MCF 10A (cell line): Measurements from ENCODE around the gene NDUFS3. TPM values are rescaled to one million over a fixed set of nuclear protein-coding genes. Genes with fewer than 3 reads are reported as not detected.
A peak's percentile ranks its signal among the peaks of the same experiment; 100 is the strongest.
"Not testable (repeated sequence)": the region's sequence is repeated elsewhere in the genome, so short reads cannot be mapped to it uniquely, and the experiment has no call there.

ENCODE experiments used
- BruUV-seq: library from RNA; stranded (reverse); fragments of 400-500 nt; replicated peaks from 2 replicates; lab custom pipeline; 2021; lab: Mats Ljungman, UMichigan
- CTCF ChIA-PET: fragments of 300-600 bp; sonication (Branson Sonifier 250); formaldehyde crosslinking; extraction: SDS; loops from one replicate; lab custom pipeline; 2021; ENCODE audit warnings: antibody characterized with exemption, inconsistent platforms; lab: Yijun Ruan, JAX
- POLR2A ChIA-PET: fragments of 300-600, 350-650 bp; sonication (Branson Sonifier 250); formaldehyde crosslinking; extraction: SDS; loops from one replicate; lab custom pipeline; 2020; ENCODE audit warnings: antibody characterized with exemption, inconsistent platforms; lab: Yijun Ruan, JAX
- DNase-seq: peaks from one replicate; pipeline ENCODE4 v3.0.0-alpha.2; 2018; ENCODE audit not compliant: unreplicated experiment
- H3K27ac Mint-ChIP-seq: one replicate; pipeline ENCODE4 v1.8.0; 2022; ENCODE audit warnings: mild to moderate bottlenecking, low read depth, mixed read lengths; ENCODE audit not compliant: unreplicated experiment
- H3K27me3 Mint-ChIP-seq: one replicate; pipeline ENCODE4 v1.8.0; 2022; ENCODE audit warnings: mixed read lengths; ENCODE audit not compliant: insufficient read depth, unreplicated experiment
- H3K36me3 Mint-ChIP-seq: one replicate; pipeline ENCODE4 v1.8.0; 2022; ENCODE audit warnings: mild to moderate bottlenecking, moderate library complexity, mixed read lengths; ENCODE audit not compliant: insufficient read depth, unreplicated experiment
- H3K4me1 Mint-ChIP-seq: one replicate; pipeline ENCODE4 v1.8.0; 2022; ENCODE audit warnings: mixed read lengths; ENCODE audit not compliant: insufficient read depth, unreplicated experiment
- H3K4me3 Mint-ChIP-seq: one replicate; pipeline ENCODE4 v1.8.0; 2022; ENCODE audit warnings: mild to moderate bottlenecking, moderate library complexity, mixed read lengths; ENCODE audit not compliant: unreplicated experiment
- H3K9me3 Mint-ChIP-seq: one replicate; pipeline ENCODE4 v1.8.0; 2022; ENCODE audit warnings: mixed read lengths; ENCODE audit not compliant: unreplicated experiment
- intact Hi-C: fragments of 100-400 bp; cut with micrococcal nuclease; formaldehyde crosslinking; loops from 2 replicates; pipeline ENCODE4 v1.14.1; 2022
- total RNA-seq: library from RNA; stranded (reverse); gene quantifications from 2 replicates; pipeline ENCODE4 v1.2.3, GENCODE V29; 2022
- TF ChIP-seq, protein P1 (sequence below): fragments of 200-600 bp; IDR thresholded peaks from one replicate; pipeline ENCODE4 v1.8.0; 2022; ENCODE audit warnings: antibody characterized with exemption, mild to moderate bottlenecking; ENCODE audit not compliant: unreplicated experiment

NDUFS3 gene
- total RNA-seq, 1 experiment from 2014 or later: 120 TPM

GRCh38 chr11:47552566-47553405, 26.1 kb upstream of the NDUFS3 start, which contains the start of gene CELF1:
CELF1 (minus strand) TSS chr11:47553132; CDS start chr11:47499523, 53,609 bp downstream.
- ChIA-PET POLR2A (interaction anchor here (0.6 to 5.1 kb wide), 29 partner anchors 9 to 338 kb away, joined by 3 to 61 read pairs (median 5); partner anchors contain the start of genes DDB2, KBTBD4, NDUFS3 and PSMC3), CTCF (interaction anchor here (0.6 to 3.4 kb wide), 22 partner anchors 13 to 331 kb away, joined by 3 to 22 read pairs (median 4); partner anchors contain the start of genes KBTBD4, NDUFS3 and PTPMT1)
- intact Hi-C loops: loop anchor here (5.0 kb wide), 2 partner anchors 55 to 85 kb away; no protein-coding TSS in a partner anchor
- no TSS peak for BruUV-seq
- peak; percentile 92 for DNase-seq
- peak within 1 kb of the TSS; percentile 100 for H3K4me3 Mint-ChIP-seq
- no peaks in the 10 kb centered on the region for H3K9me3 Mint-ChIP-seq
- no peaks in the 10 kb centered on the region for H3K27me3 Mint-ChIP-seq
- H3K36me3 Mint-ChIP-seq: peaks cover 12% of the 10 kb centered on the region
- TF ChIP-seq, protein P1, sequence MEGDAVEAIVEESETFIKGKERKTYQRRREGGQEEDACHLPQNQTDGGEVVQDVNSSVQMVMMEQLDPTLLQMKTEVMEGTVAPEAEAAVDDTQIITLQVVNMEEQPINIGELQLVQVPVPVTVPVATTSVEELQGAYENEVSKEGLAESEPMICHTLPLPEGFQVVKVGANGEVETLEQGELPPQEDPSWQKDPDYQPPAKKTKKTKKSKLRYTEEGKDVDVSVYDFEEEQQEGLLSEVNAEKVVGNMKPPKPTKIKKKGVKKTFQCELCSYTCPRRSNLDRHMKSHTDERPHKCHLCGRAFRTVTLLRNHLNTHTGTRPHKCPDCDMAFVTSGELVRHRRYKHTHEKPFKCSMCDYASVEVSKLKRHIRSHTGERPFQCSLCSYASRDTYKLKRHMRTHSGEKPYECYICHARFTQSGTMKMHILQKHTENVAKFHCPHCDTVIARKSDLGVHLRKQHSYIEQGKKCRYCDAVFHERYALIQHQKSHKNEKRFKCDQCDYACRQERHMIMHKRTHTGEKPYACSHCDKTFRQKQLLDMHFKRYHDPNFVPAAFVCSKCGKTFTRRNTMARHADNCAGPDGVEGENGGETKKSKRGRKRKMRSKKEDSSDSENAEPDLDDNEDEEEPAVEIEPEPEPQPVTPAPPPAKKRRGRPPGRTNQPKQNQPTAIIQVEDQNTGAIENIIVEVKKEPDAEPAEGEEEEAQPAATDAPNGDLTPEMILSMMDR: peak; percentile 92
- peak within 1 kb of the TSS; percentile 96 for H3K27ac Mint-ChIP-seq
- peaks cover 21% of the 10 kb centered on the region for H3K4me1 Mint-ChIP-seq

GRCh38 chr11:47553406-47553743, 25.5 kb upstream of the NDUFS3 start:
- Mint-ChIP-seq H3K4me1 (peaks cover 16% of the 10 kb centered on the region), H3K9me3 (no peaks in the 10 kb centered on the region), H3K36me3 (peaks cover 12% of the 10 kb centered on the region), H3K27ac (peak overlapping the region; percentile 96), H3K4me3 (peak overlapping the region; percentile 100), H3K27me3 (no peaks in the 10 kb centered on the region)
- ChIA-PET POLR2A (interaction anchor here (0.6 to 5.1 kb wide), 15 partner anchors 12 to 214 kb away, joined by 3 to 61 read pairs (median 4); partner anchors contain the start of genes KBTBD4, NDUFS3 and PTPMT1), CTCF (interaction anchor here (0.6 to 3.4 kb wide), 16 partner anchors 12 to 332 kb away, joined by 3 to 22 read pairs (median 4); partner anchors contain the start of genes KBTBD4, NDUFS3 and PTPMT1)
- BruUV-seq: no TSS peak
- TF ChIP-seq, protein P1: no peak
- DNase-seq: no peak
- intact Hi-C loops: loop anchor here (5.0 kb wide), 2 partner anchors 56 to 86 kb away; no protein-coding TSS in a partner anchor

DNA sequence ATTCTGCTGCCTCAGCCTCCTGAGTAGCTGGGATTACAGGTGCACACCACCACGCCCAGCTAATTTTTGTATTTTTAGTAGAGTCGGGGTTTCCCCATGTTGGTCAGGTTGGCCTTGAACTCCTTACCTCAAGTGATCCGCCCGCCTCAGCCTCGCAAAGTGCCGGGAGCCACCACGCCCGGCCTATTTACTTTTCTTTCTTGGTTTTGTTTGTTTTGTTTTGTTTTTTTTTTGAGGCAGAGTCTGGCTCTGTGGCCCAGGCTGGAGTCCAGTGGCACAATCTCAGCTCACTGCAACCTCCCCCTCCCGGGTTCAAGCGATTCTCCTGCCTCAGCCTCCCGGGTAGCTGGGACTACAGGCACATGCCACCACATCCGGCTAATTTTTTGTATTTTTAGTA, 21.9 kb upstream of the NDUFS3 start:
- H3K27me3 Mint-ChIP-seq, H3K4me3 Mint-ChIP-seq, H3K36me3 Mint-ChIP-seq, H3K9me3 Mint-ChIP-seq, intact Hi-C loops, POLR2A ChIA-PET, DNase-seq, BruUV-seq, H3K27ac Mint-ChIP-seq: not testable (repeated sequence)
- H3K4me1 Mint-ChIP-seq: peaks cover 11% of the 10 kb centered on the region
- CTCF ChIA-PET: interaction anchor here (0.5 to 1.7 kb wide), 4 partner anchors 12 to 66 kb away, joined by 3 to 4 read pairs (median 3); no protein-coding TSS in a partner anchor

- no peak for DNase-seq
- H3K36me3 Mint-ChIP-seq: no peaks in the 10 kb centered on the region
- ChIA-PET CTCF (no interaction called here), POLR2A (no interaction called here)
- no peaks in the 10 kb centered on the region for H3K9me3 Mint-ChIP-seq
- H3K4me1 Mint-ChIP-seq: peaks cover 6% of the 10 kb centered on the region
- no peak overlapping the region for H3K4me3 Mint-ChIP-seq
- H3K27me3 Mint-ChIP-seq: no peaks in the 10 kb centered on the region
- no peak overlapping the region for H3K27ac Mint-ChIP-seq
- TF ChIP-seq, protein P1: no peak
- no TSS peak for BruUV-seq
- intact Hi-C loops: no loop called here
These were observed 20.2 kb upstream of the NDUFS3 start for GRCh38 chr11:47558695-47559094.
